SK-N-SH (cell line): ENCODE data around the gene FUT9. TPM values are rescaled to one million over a fixed set of nuclear protein-coding genes. Genes with fewer than 3 reads are reported as not detected.

Experiments
- CTCF ChIA-PET: fragments of 300-600, 350-600 bp; formaldehyde crosslinking; extraction: SDS; loops from one replicate; lab custom pipeline; 2021; lab: Yijun Ruan, JAX
- POLR2A ChIA-PET: fragments of 350-600 bp; sonication (Branson Sonifier 250); formaldehyde crosslinking; extraction: SDS; loops from one replicate; lab custom pipeline; 2020; ENCODE audit warnings: antibody characterized with exemption, inconsistent platforms; lab: Yijun Ruan, JAX
- DNase-seq: peaks from one replicate; pipeline ENCODE4 v3.0.0; 2012
- H2AFZ ChIP-seq: fragments of 200-600 bp; sonication (generic); 2 replicates; pipeline ENCODE4 v1.8.1; 2016; ENCODE audit warnings: antibody characterized with exemption, mild to moderate bottlenecking, low read depth
- H3F3A ChIP-seq: fragments of 200-600 bp; sonication (generic); replicated peaks from 2 replicates; pipeline ENCODE3; 2016; ENCODE audit warnings: antibody characterized with exemption, mild to moderate bottlenecking; ENCODE audit not compliant: insufficient read depth
- H3K27ac ChIP-seq, 2 experiments: fragments of 200-500 bp in 1 of 2; fragments of 200-600 bp in 1 of 2; sonication (Bioruptor generic) in 1 of 2; sonication (generic), shearing (Covaris generic) in 1 of 2; 2 replicates each; pipeline versions ENCODE4 v1.5.1 to v1.6.1; 2014 to 2016; ENCODE audit warnings: low read depth in 2 of 2, inconsistent platforms in 1 of 2, low read length in 1 of 2, mild to moderate bottlenecking in 1 of 2, mixed read lengths in 1 of 2
- H3K27me3 ChIP-seq: fragments of 200-600 bp; sonication (generic), shearing (Covaris generic); 2 replicates; pipeline ENCODE4 v1.6.1; 2016; ENCODE audit warnings: mixed run types; ENCODE audit not compliant: insufficient read depth
- H3K36me3 ChIP-seq, 2 experiments: fragments of 200-500 bp in 1 of 2; fragments of 200-600 bp in 1 of 2; sonication (Bioruptor generic) in 1 of 2; sonication (generic) in 1 of 2; replicated peaks in 1 of 2; 2 replicates each; pipeline versions ENCODE3 to v1.5.1; 2014 to 2016; ENCODE audit warnings: low read length in 1 of 2, mild to moderate bottlenecking in 1 of 2; ENCODE audit not compliant: insufficient read depth in 2 of 2, control insufficient read depth in 1 of 2
- H3K4me1 ChIP-seq, 2 experiments: fragments of 200-500 bp in 1 of 2; fragments of 200-600 bp in 1 of 2; sonication (Bioruptor generic) in 1 of 2; sonication (generic), shearing (Covaris generic) in 1 of 2; 2 replicates each; pipeline versions ENCODE4 v1.5.1 to v1.6.1; 2014 to 2016; ENCODE audit warnings: low read depth in 1 of 2, low read length in 1 of 2, mixed run types in 1 of 2; ENCODE audit not compliant: insufficient read depth in 2 of 2, control insufficient read depth in 1 of 2
- H3K4me2 ChIP-seq: fragments of 200-600 bp; sonication (generic), shearing (Covaris generic); 2 replicates; pipeline ENCODE4 v1.6.1; 2017; ENCODE audit warnings: mixed run types
- H3K4me3 ChIP-seq, 2 experiments: fragments of 200-500 bp in 1 of 2; fragments of 200-600 bp in 1 of 2; sonication (Bioruptor generic) in 1 of 2; sonication (generic), shearing (Covaris generic) in 1 of 2; 2 replicates each; pipeline versions ENCODE4 v1.5.1 to v1.8.1; 2014 to 2016; ENCODE audit warnings: low read depth in 2 of 2, inconsistent platforms in 1 of 2, low read length in 1 of 2, mild to moderate bottlenecking in 1 of 2, mixed read lengths in 1 of 2, moderate library complexity in 1 of 2
- H3K79me2 ChIP-seq: fragments of 200-600 bp; sonication (generic); 2 replicates; pipeline ENCODE4 v1.8.1; 2017; ENCODE audit warnings: mild to moderate bottlenecking; ENCODE audit not compliant: insufficient read depth
- H3K9ac ChIP-seq: fragments of 200-600 bp; sonication (generic); 2 replicates; pipeline ENCODE4 v1.6.1; 2017; ENCODE audit warnings: mixed run types
- H3K9me2 ChIP-seq: fragments of 200-600 bp; sonication (generic); 2 replicates; pipeline ENCODE4 v1.6.1; 2017; ENCODE audit warnings: mixed run types
- H3K9me3 ChIP-seq: fragments of 200-600 bp; sonication (generic); 2 replicates; pipeline ENCODE4 v1.6.1; 2017; ENCODE audit warnings: mixed run types, mild to moderate bottlenecking, moderate library complexity
- H4K20me1 ChIP-seq: fragments of 200-600 bp; sonication (generic); 2 replicates; pipeline ENCODE4 v1.6.1; 2017; ENCODE audit warnings: mild to moderate bottlenecking, mixed run types; ENCODE audit not compliant: insufficient read depth
- FOSL2 ChIP-seq: IDR thresholded peaks from 2 replicates; pipeline ENCODE4 v1.4.0; 2012; ENCODE audit warnings: low read depth, mild to moderate bottlenecking, moderate library complexity, borderline replicate concordance
- GATA2 ChIP-seq: sonication (generic); formaldehyde crosslinking; IDR thresholded peaks from 2 replicates; pipeline ENCODE4 v1.5.0; 2020; ENCODE audit warnings: mild to moderate bottlenecking, missing genetic modification reagents
- MEF2A ChIP-seq: IDR thresholded peaks from 2 replicates; pipeline ENCODE4 v1.4.0; 2012; ENCODE audit warnings: low read depth, borderline replicate concordance
- POLR2AphosphoS5 ChIP-seq: IDR thresholded peaks from 2 replicates; pipeline ENCODE4 v1.6.1; 2012; ENCODE audit warnings: low read depth, low read length
- RCOR1 ChIP-seq: fragments of 150-350 bp; IDR thresholded peaks from 2 replicates; pipeline ENCODE4 v1.6.1; 2017; ENCODE audit warnings: antibody characterized with exemption, low read length
- RFX5 ChIP-seq: IDR thresholded peaks from 2 replicates; pipeline ENCODE4 v1.6.1; 2012; ENCODE audit warnings: mild to moderate bottlenecking, improper control_type of control experiment, low read length
- TEAD4 ChIP-seq: IDR thresholded peaks from 2 replicates; pipeline ENCODE4 v1.4.0; 2012; ENCODE audit warnings: mild to moderate bottlenecking, borderline replicate concordance; ENCODE audit not compliant: insufficient read depth
- YY1 ChIP-seq: IDR thresholded peaks from 2 replicates; pipeline ENCODE4 v1.4.0; 2012; ENCODE audit warnings: low read depth, mild to moderate bottlenecking
- ZBTB33 ChIP-seq: IDR thresholded peaks from 2 replicates; pipeline ENCODE4 v1.4.0; 2012; ENCODE audit warnings: low read depth, borderline replicate concordance
- WGBS: methylation state at CpG from one replicate; pipeline ENCODE4 v1.1.6; 2017; ENCODE audit warnings: low lambda C conversion rate; 5-methylcytosine and 5-hydroxymethylcytosine counted together
- polyA plus RNA-seq, 3 experiments: library from polyadenylated mRNA; depleted of rRNA; stranded (reverse); fragments of >200 nt; gene quantifications; 2 replicates each; pipeline ENCODE4 v1.2.3, GENCODE V29; 2012

Gene FUT9
- polyA plus RNA-seq (2012; rRNA removed): under 0.01 and 0.02 TPM in 2 replicates
- 0.04 and 0.05 TPM in 2 replicates for polyA plus RNA-seq (2012; cell fraction: cytosol; rRNA removed)
- polyA plus RNA-seq (2012; cell fraction: nucleus; rRNA removed): 0.02 TPM in 2 replicates

- H4K20me1 ChIP-seq: no peaks in the 10 kb centered on the region
- 0 out of 2 replicates have a peak, but pooled peaks have one; percentile 14 for TF ChIP-seq GATA2
- TF ChIP-seq YY1: no peak
- H3K27ac ChIP-seq: no peak within 1 kb of the TSS; a peak in 1 of 4 replicates
- 3% methylated on average over 20 of the region's 62 CpGs for WGBS
- ChIA-PET CTCF (interaction anchor here (0.5 to 3.6 kb wide), 12 partner anchors 9 to 1054 kb away, joined by 3 to 16 read pairs (median 4); no protein-coding TSS in a partner anchor), POLR2A (no interaction called here)
- no peaks in the 10 kb centered on the region for H3F3A ChIP-seq
- H3K4me3 ChIP-seq: peak within 1 kb of the TSS in 1 of 2 experiments; percentile 40; a peak in 2 of 4 replicates
- no peaks in the 10 kb centered on the region for H3K9me3 ChIP-seq
- H3K9me2 ChIP-seq: no peaks in the 10 kb centered on the region
- peaks cover 0 to 6% of the 10 kb centered on the region in 2 experiments; a peak in 1 of 4 replicates for H3K4me1 ChIP-seq
- H3K36me3 ChIP-seq: no peaks in the 10 kb centered on the region
- no peak within 1 kb of the TSS for H3K4me2 ChIP-seq
- no peaks in the 10 kb centered on the region for H3K79me2 ChIP-seq
- no peak within 1 kb of the TSS for H3K9ac ChIP-seq
- H3K27me3 ChIP-seq: no peaks in the 10 kb centered on the region
- DNase-seq: peak; percentile 85
- no peak within 1 kb of the TSS for H2AFZ ChIP-seq
These were observed at the start of gene FUT9 for GRCh38 chr6:96015518-96016333. Gene FUT9, plus strand, starts transcription at chr6:96015974. Its CDS starts 187,182 bp downstream, at chr6:96203156.

- Histone ChIP-seq H3F3A (no peaks in the 10 kb centered on the region), H4K20me1 (no peaks in the 10 kb centered on the region), H3K4me1 (no peaks in the 10 kb centered on the region), H3K4me2 (no peak overlapping the region), H3K79me2 (no peaks in the 10 kb centered on the region), H3K9me2 (no peaks in the 10 kb centered on the region; the same call in 1 of the 2 replicates), H2AFZ (no peak overlapping the region), H3K36me3 (no peaks in the 10 kb centered on the region), H3K4me3 (no peak overlapping the region), H3K9me3 (peaks cover 8% of the 10 kb centered on the region), H3K27ac (no peak overlapping the region), H3K9ac (no peak overlapping the region), H3K27me3 (no peaks in the 10 kb centered on the region)
- DNase-seq: no peak
- no peak for TF ChIP-seq POLR2AphosphoS5
- no peak for TF ChIP-seq ZBTB33
- no peak for TF ChIP-seq FOSL2
- no peak for TF ChIP-seq RCOR1
- no peak for TF ChIP-seq TEAD4
- TF ChIP-seq RFX5: no peak
- no peak for TF ChIP-seq MEF2A
- CTCF ChIA-PET: no interaction called here
- POLR2A ChIA-PET: no interaction called here
These were observed 48.2 kb upstream of the FUT9 start for GRCh38 chr6:95967594-95967993.
